HepG2 (cell line): ENCODE data around the gene FAM229B. TPM values are rescaled to one million over a fixed set of nuclear protein-coding genes. Genes with fewer than 3 reads are reported as not detected.

Source experiments
- ATAC-seq: fragments of 200-7000 bp; cut with Tn5 transposase; 3 replicates; pipeline ENCODE4 v1.9.1; 2020; ENCODE audit warnings: mild to moderate bottlenecking, moderate library complexity
- BruUV-seq: library from RNA; stranded (reverse); fragments of 400-500 nt; replicated peaks from 2 replicates; lab custom pipeline; 2021; lab: Mats Ljungman, UMichigan
- CTCF ChIA-PET: fragments of 300-600 bp; formaldehyde crosslinking; extraction: SDS; loops from one replicate; lab custom pipeline; 2021; ENCODE audit warnings: low total read pairs, inconsistent platforms, low intra/inter-chr PET ratio; lab: Yijun Ruan, JAX
- POLR2A ChIA-PET: fragments of 350-600 bp; sonication (Branson Sonifier 250); formaldehyde crosslinking; loops from one replicate; lab custom pipeline; 2020; ENCODE audit warnings: antibody characterized with exemption, inconsistent platforms; lab: Yijun Ruan, JAX
- DNase-seq: peaks from one replicate; pipeline ENCODE4 v3.0.0-alpha.2; 2015; ENCODE audit warnings: low spot score
- FAIRE-seq: peaks from 3 replicates; lab custom pipeline; 2011; peaks lifted over from hg19 to GRCh38; lab: Jason Lieb, UNC
- H2AFZ ChIP-seq: one replicate; pipeline ENCODE4 v1.6.1; 2011; ENCODE audit warnings: low read length, inconsistent platforms
- H3K27ac ChIP-seq: fragments of 300-600 bp; 3 replicates; pipeline ENCODE4 v1.8.0; 2011; ENCODE audit warnings: mixed run types, mild to moderate bottlenecking, mixed read lengths, low read length, inconsistent platforms; ENCODE audit not compliant: insufficient read depth; ENCODE audit errors: extremely low read length
- H3K27me3 ChIP-seq, 2 experiments: fragments of 200-600 bp in 1 of 2; 2 replicates in 1 of 2; 3 replicates in 1 of 2; pipeline versions ENCODE4 v1.6.0 to v1.8.0; 2011; ENCODE audit warnings: low read length in 2 of 2, mild to moderate bottlenecking in 2 of 2, moderate library complexity in 2 of 2, inconsistent platforms in 1 of 2; ENCODE audit not compliant: insufficient read depth in 2 of 2, control insufficient read depth in 1 of 2
- H3K36me3 ChIP-seq, 2 experiments: fragments of 200-600 bp in 1 of 2; replicated peaks in 1 of 2; 2 replicates in 1 of 2; 3 replicates in 1 of 2; pipeline versions ENCODE4 v1.5.1 to v1.8.0; 2011; ENCODE audit warnings: low read length in 2 of 2, inconsistent platforms in 1 of 2; ENCODE audit not compliant: insufficient read depth in 2 of 2, control insufficient read depth in 1 of 2
- H3K4me1 ChIP-seq: 2 replicates; pipeline ENCODE4 v1.5.1; 2012; ENCODE audit warnings: low read length, inconsistent platforms; ENCODE audit not compliant: insufficient read depth
- H3K4me2 ChIP-seq: 2 replicates; pipeline ENCODE4 v1.6.0; 2011; ENCODE audit warnings: low read depth, low read length, inconsistent platforms
- H3K4me3 ChIP-seq, 3 experiments: fragments of 200-600 bp in 1 of 3; sonication (generic), shearing (Covaris generic) in 1 of 3; replicated peaks in 1 of 3; 2 replicates each; pipeline ENCODE4 v1.5.1; 2011 to 2016; ENCODE audit warnings: low read length in 3 of 3, inconsistent platforms in 2 of 3, low read depth in 2 of 3, mild to moderate bottlenecking in 2 of 3, control low read depth in 1 of 3, mixed read lengths in 1 of 3; ENCODE audit not compliant: insufficient read depth in 1 of 3
- H3K79me2 ChIP-seq: one replicate; pipeline ENCODE4 v1.6.1; 2011; ENCODE audit warnings: low read length, inconsistent platforms; ENCODE audit not compliant: insufficient read depth
- H3K9ac ChIP-seq: 2 replicates; pipeline ENCODE4 v1.6.0; 2011; ENCODE audit warnings: mild to moderate bottlenecking, low read depth, low read length, inconsistent platforms; ENCODE audit not compliant: insufficient read depth
- H3K9me3 ChIP-seq: 2 replicates; pipeline ENCODE4 v1.5.1; 2012; ENCODE audit warnings: mild to moderate bottlenecking, low read length
- H4K20me1 ChIP-seq: 2 replicates; pipeline ENCODE4 v1.6.0; 2011; ENCODE audit warnings: inconsistent platforms, mild to moderate bottlenecking, low read length, moderate library complexity; ENCODE audit not compliant: insufficient read depth
- BHLHE40 ChIP-seq: IDR thresholded peaks from 2 replicates; pipeline ENCODE4 v1.6.1; 2011; ENCODE audit warnings: low read length, improper control_type of control experiment
- HNRNPH1 ChIP-seq: fragments of 200-400 bp; formaldehyde crosslinking; optimal IDR thresholded peaks from 2 replicates; pipeline ENCODE3; 2017; ENCODE audit warnings: mild to moderate bottlenecking, low read depth, low read length
- KAT2B ChIP-seq: fragments of 150-350 bp; IDR thresholded peaks from 2 replicates; pipeline ENCODE4 v1.6.1; 2014; ENCODE audit warnings: low read depth, low read length, borderline replicate concordance
- KAT7 ChIP-seq: IDR thresholded peaks from 2 replicates; pipeline ENCODE4 v1.6.1; 2018; ENCODE audit warnings: borderline replicate concordance, missing compliant biosample characterization
- PCBP2 ChIP-seq: fragments of 200-400 bp; formaldehyde crosslinking; optimal IDR thresholded peaks from 2 replicates; pipeline ENCODE3; 2018; ENCODE audit warnings: low read length, low read depth; ENCODE audit not compliant: poor library complexity, severe bottlenecking
- REXO4 ChIP-seq: sonication (generic); formaldehyde crosslinking; IDR thresholded peaks from 2 replicates; pipeline ENCODE4 v1.8.0; 2022; ENCODE audit warnings: missing genetic modification reagents, mild to moderate bottlenecking, borderline replicate concordance
- SMAD3 ChIP-seq: sonication (generic); formaldehyde crosslinking; IDR thresholded peaks from 2 replicates; pipeline ENCODE4 v1.4.0; 2020; ENCODE audit warnings: missing genetic modification reagents
- SOX6 ChIP-seq, 2 experiments: fragments of 450-650 bp in 1 of 2; sonication (generic) in 1 of 2; formaldehyde crosslinking in 1 of 2; IDR thresholded peaks; 2 replicates each; pipeline versions ENCODE4 v1.4.0 to v1.6.1; 2017 to 2020; ENCODE audit warnings: antibody characterized with exemption in 1 of 2, mild to moderate bottlenecking in 1 of 2, missing genetic modification reagents in 1 of 2
- SRSF9 ChIP-seq: fragments of 200-400 bp; formaldehyde crosslinking; IDR thresholded peaks from 2 replicates; pipeline ENCODE4 v1.6.1; 2018; ENCODE audit warnings: borderline replicate concordance, mild to moderate bottlenecking, low read depth, low read length; ENCODE audit not compliant: insufficient read depth, poor library complexity, severe bottlenecking
- ZEB1 ChIP-seq: IDR thresholded peaks from 2 replicates; pipeline ENCODE4 v1.6.1; 2012; ENCODE audit warnings: mild to moderate bottlenecking, low read depth, inconsistent platforms; ENCODE audit not compliant: insufficient replicate concordance
- ZNF484 ChIP-seq: sonication (generic); formaldehyde crosslinking; IDR thresholded peaks from 2 replicates; pipeline ENCODE4 v1.5.1; 2020; ENCODE audit warnings: mild to moderate bottlenecking, low read depth, missing genetic modification reagents, borderline replicate concordance
- ZNF605 ChIP-seq: sonication (generic); formaldehyde crosslinking; IDR thresholded peaks from 2 replicates; pipeline ENCODE4 v1.8.0; 2022; ENCODE audit warnings: mild to moderate bottlenecking, missing genetic modification reagents
- ZNF883 ChIP-seq: sonication (generic); formaldehyde crosslinking; IDR thresholded peaks from 2 replicates; pipeline ENCODE4 v1.5.1; 2020; ENCODE audit warnings: mild to moderate bottlenecking, missing genetic modification reagents; ENCODE audit errors: not compliant biosample characterization
- WGBS: methylation state at CpG from one replicate; pipeline ENCODE4 v1.1.6; 2017; ENCODE audit warnings: low lambda C conversion rate; 5-methylcytosine and 5-hydroxymethylcytosine counted together
- in situ Hi-C: cut with HindIII; loops from 2 replicates; pipeline ENCODE4 v1.10.0; 2017; ENCODE audit warnings: low pct_unique_long_range_greater_than_20kb; ENCODE audit not compliant: extremely low pct_ligation_motif_present
- intact Hi-C: fragments of 100-400 bp; cut with micrococcal nuclease; formaldehyde crosslinking; loops from one replicate; pipeline ENCODE4 v1.10.0; 2022; ENCODE audit not compliant: unreplicated experiment
- polyA plus RNA-seq, 8 experiments: library from polyadenylated mRNA; depleted of rRNA in 3 of 8; stranded (reverse) in 7 of 8; unstranded in 1 of 8; fragments of >200 nt; fragmentation: Illumina TruSeq in 4 of 8; extraction: Trizol in 4 of 8; gene quantifications; 2 replicates each; pipeline versions ENCODE4 v1.2.1 to v1.2.3, GENCODE V29; 2011 to 2016; ENCODE audit warnings: low read depth in 4 of 8, missing spikeins in 1 of 8, mixed read lengths in 1 of 8; ENCODE audit not compliant: insufficient read depth in 1 of 8
- total RNA-seq, 5 experiments: library from RNA; depleted of rRNA; stranded (reverse); fragments of >200 nt; fragmentation: Illumina TruSeq; extraction: Trizol; gene quantifications; 2 replicates each; pipeline ENCODE4 v1.2.3, GENCODE V29; 2016; ENCODE audit warnings: low read depth in 1 of 5
- TF ChIP-seq, protein P1 (sequence below): sonication (generic); formaldehyde crosslinking; IDR thresholded peaks from 2 replicates; pipeline ENCODE4 v1.5.0; 2020; ENCODE audit warnings: mild to moderate bottlenecking, missing genetic modification reagents

FAM229B gene
- total and polyA plus RNA-seq, 2 of the 13 experiments (the other 11 are each of a cell fraction or from before 2014, with no cell fraction given): 11.3 to 19.5 TPM

DNA sequence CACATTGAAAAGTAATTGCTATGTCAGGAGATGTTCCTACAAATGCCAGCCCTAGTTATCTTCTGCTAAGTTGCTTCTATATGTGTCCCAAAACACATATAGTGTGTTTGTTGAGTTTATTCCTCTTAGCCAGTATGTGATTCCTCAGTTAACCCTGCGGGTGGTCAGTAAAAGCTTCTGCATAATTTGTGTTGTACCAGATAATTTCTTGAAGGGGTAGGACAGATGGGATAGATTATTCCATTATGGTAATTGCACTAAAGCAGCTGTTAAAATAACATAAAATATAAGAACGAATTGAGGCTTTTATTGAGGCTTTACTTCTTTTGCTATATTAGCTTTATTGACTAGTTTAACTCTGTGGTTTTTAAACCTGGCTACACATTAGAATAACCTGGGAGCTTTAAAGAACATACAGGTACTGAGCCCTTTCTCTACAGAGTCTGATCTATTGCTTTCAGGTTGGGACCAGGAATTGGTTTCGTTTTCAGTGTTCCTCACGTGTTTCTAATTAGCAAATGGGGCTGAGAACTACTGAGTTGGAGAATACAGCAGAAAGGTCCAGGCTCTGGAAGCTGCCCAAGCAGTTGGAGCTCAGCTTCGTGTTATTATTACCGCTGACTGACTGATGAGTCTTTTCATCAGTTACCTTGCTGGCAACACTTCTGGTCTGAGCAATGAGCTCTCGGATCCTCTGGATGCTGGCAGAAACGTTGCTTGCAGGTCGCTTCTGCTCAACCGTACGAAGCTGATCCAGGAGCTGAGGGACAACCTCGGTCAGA lies 56.9 kb downstream of the FAM229B start:
- intact Hi-C loops: no loop called here
- Histone ChIP-seq H3K4me2 (peak overlapping the region; percentile 82), H3K27ac (no peak overlapping the region), H3K36me3 (no peaks in the 10 kb centered on the region), H4K20me1 (no peaks in the 10 kb centered on the region), H3K9me3 (no peaks in the 10 kb centered on the region), H3K79me2 (no peaks in the 10 kb centered on the region), H3K4me1 (peaks cover 17% of the 10 kb centered on the region), H3K4me3 (peak overlapping the region; percentile 45 to 59 (median 55)), H3K9ac (peak overlapping the region; percentile 11; the same call in 1 of the 2 replicates), H2AFZ (peak overlapping the region; percentile 90), H3K27me3 (peaks cover 0 to 2% of the 10 kb centered on the region in 2 experiments; a peak in 1 of 5 replicates)
- CTCF ChIA-PET: no interaction called here
- DNase-seq: peak; percentile 30
- in situ Hi-C loops: no loop called here
- TF ChIP-seq SMAD3 (0 out of 2 replicates have a peak, but pooled peaks have one; percentile 6), ZNF484 (no peak), KAT2B (no peak), SRSF9 (no peak), ZNF883 (CRISPR knock-in tag) (peak; percentile 4), ZNF605 (CRISPR knock-in tag) (peak; percentile 13; the same call in 1 of the 2 replicates), SOX6 (IDR thresholded peaks at IDR 0.05) (no peak), SOX6 (CRISPR knock-in tag; IDR thresholded peaks at IDR 0.05) (no peak), ZEB1 (peak; percentile 2), REXO4 (no peak), PCBP2 (no peak), KAT7 (CRISPR knock-in tag) (no peak), HNRNPH1 (no peak), BHLHE40 (peak; percentile 53; the same call in 1 of the 2 replicates)
- TF ChIP-seq, protein P1, sequence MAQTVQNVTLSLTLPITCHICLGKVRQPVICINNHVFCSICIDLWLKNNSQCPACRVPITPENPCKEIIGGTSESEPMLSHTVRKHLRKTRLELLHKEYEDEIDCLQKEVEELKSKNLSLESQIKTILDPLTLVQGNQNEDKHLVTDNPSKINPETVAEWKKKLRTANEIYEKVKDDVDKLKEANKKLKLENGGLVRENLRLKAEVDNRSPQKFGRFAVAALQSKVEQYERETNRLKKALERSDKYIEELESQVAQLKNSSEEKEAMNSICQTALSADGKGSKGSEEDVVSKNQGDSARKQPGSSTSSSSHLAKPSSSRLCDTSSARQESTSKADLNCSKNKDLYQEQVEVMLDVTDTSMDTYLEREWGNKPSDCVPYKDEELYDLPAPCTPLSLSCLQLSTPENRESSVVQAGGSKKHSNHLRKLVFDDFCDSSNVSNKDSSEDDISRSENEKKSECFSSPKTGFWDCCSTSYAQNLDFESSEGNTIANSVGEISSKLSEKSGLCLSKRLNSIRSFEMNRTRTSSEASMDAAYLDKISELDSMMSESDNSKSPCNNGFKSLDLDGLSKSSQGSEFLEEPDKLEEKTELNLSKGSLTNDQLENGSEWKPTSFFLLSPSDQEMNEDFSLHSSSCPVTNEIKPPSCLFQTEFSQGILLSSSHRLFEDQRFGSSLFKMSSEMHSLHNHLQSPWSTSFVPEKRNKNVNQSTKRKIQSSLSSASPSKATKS: no peak
- 5% methylated on average over 12 of the region's 12 CpGs for WGBS
- no peak for FAIRE-seq
- no TSS peak for BruUV-seq
- peak; percentile 78 for ATAC-seq
- POLR2A ChIA-PET: interaction anchor here (1.3 kb wide), 1 partner anchor 57 kb away, joined by 8 read pairs; the partner anchor contains the start of genes FAM229B and TUBE1
